Loucy (cell line): ENCODE results near the gene FBXW8.

Experiments used
- H2AFZ ChIP-seq: fragments of 200-600 bp; sonication (generic); 2 replicates; pipeline ENCODE4 v1.6.0; 2016; ENCODE audit warnings: antibody characterized with exemption, mild to moderate bottlenecking, low read length, moderate library complexity
- H3F3A ChIP-seq: fragments of 200-600 bp; 2 replicates; pipeline ENCODE4 v1.6.0; 2016; ENCODE audit warnings: antibody characterized with exemption, low read depth, mild to moderate bottlenecking
- H3K27me3 ChIP-seq: fragments of 200-600 bp; sonication (generic); 2 replicates; pipeline ENCODE4 v1.6.1; 2014; ENCODE audit warnings: low read length, mild to moderate bottlenecking; ENCODE audit not compliant: insufficient read depth, poor library complexity, severe bottlenecking
- H3K36me3 ChIP-seq: fragments of 200-600 bp; sonication (generic); 2 replicates; pipeline ENCODE4 v1.6.1; 2016; ENCODE audit warnings: low read length; ENCODE audit not compliant: insufficient read depth
- H3K4me1 ChIP-seq: fragments of 200-600 bp; sonication (generic); 2 replicates; pipeline ENCODE4 v1.5.1; 2014; ENCODE audit warnings: low read length, mild to moderate bottlenecking; ENCODE audit not compliant: insufficient read depth, poor library complexity, severe bottlenecking
- H3K4me2 ChIP-seq: fragments of 200-600 bp; sonication (generic); 2 replicates; pipeline ENCODE4 v1.6.0; 2014; ENCODE audit warnings: antibody characterized with exemption, low read length, low read depth, mild to moderate bottlenecking; ENCODE audit not compliant: poor library complexity, severe bottlenecking
- H3K4me3 ChIP-seq: fragments of 200-600 bp; sonication (generic); 2 replicates; pipeline ENCODE4 v1.5.1; 2014; ENCODE audit warnings: low read length, mild to moderate bottlenecking, mixed read lengths; ENCODE audit not compliant: poor library complexity, severe bottlenecking
- H3K79me2 ChIP-seq: fragments of 200-600 bp; sonication (generic); 2 replicates; pipeline ENCODE4 v1.6.1; 2014; ENCODE audit warnings: low read length; ENCODE audit not compliant: insufficient read depth
- H3K9ac ChIP-seq: fragments of 200-600 bp; sonication (generic); 2 replicates; pipeline ENCODE4 v1.6.0; 2014; ENCODE audit warnings: mild to moderate bottlenecking, low read depth, low read length, moderate library complexity; ENCODE audit not compliant: poor library complexity, severe bottlenecking
- H3K9me2 ChIP-seq: fragments of 200-600 bp; sonication (generic); replicated peaks from 2 replicates; pipeline ENCODE4 v1.6.1; 2016; ENCODE audit warnings: low read depth, low read length, mixed read lengths
- H3K9me3 ChIP-seq: fragments of 200-600 bp; sonication (generic); 2 replicates; pipeline ENCODE4 v1.6.1; 2014; ENCODE audit warnings: mild to moderate bottlenecking, antibody characterized with exemption, low read length, low read depth; ENCODE audit not compliant: insufficient read depth
- H4K20me1 ChIP-seq: fragments of 200-600 bp; sonication (generic); 2 replicates; pipeline ENCODE4 v1.6.0; 2014; ENCODE audit warnings: antibody characterized with exemption, low read length, mild to moderate bottlenecking; ENCODE audit not compliant: insufficient read depth, poor library complexity, severe bottlenecking
- EZH2phosphoT487 ChIP-seq: fragments of 200-600 bp; IDR thresholded peaks from 2 replicates; pipeline ENCODE4 v1.6.1; 2018; ENCODE audit warnings: antibody characterized with exemption, mild to moderate bottlenecking, moderate library complexity, borderline replicate concordance
- TF ChIP-seq, protein P1 (sequence below): fragments of 200-600 bp; sonication (generic); conservative IDR thresholded peaks from 2 replicates; pipeline ENCODE4 v1.5.1; 2014; ENCODE audit warnings: mild to moderate bottlenecking, antibody characterized with exemption, low read length

The FBXW8 gene

DNA sequence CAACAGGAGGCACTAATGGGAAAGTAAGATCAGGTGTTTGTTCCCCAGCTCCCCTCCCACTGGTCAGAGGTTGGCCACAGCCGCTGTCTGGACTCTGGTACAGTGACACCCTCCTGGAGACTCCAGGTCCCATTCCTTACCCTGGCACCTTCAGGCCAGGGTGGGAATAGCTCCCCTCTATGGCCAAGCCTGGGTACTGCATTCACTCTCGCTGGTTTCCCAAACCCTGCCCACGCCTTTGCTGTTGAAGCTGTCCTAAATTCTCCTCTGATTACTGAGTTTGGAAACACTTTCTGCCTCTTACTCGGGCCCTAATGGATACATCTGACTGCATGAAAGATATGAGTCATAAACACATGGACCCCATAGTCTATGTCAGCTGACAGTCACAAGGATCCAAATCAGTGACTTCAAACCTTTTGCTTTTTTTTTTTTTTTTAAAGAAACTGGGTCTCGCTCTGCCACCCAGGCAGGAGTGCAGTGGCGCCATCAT, 47.4 kb upstream of the FBXW8 start:
- no peak overlapping the region for H2AFZ ChIP-seq
- H4K20me1 ChIP-seq, result no peaks in the 10 kb centered on the region

DNA sequence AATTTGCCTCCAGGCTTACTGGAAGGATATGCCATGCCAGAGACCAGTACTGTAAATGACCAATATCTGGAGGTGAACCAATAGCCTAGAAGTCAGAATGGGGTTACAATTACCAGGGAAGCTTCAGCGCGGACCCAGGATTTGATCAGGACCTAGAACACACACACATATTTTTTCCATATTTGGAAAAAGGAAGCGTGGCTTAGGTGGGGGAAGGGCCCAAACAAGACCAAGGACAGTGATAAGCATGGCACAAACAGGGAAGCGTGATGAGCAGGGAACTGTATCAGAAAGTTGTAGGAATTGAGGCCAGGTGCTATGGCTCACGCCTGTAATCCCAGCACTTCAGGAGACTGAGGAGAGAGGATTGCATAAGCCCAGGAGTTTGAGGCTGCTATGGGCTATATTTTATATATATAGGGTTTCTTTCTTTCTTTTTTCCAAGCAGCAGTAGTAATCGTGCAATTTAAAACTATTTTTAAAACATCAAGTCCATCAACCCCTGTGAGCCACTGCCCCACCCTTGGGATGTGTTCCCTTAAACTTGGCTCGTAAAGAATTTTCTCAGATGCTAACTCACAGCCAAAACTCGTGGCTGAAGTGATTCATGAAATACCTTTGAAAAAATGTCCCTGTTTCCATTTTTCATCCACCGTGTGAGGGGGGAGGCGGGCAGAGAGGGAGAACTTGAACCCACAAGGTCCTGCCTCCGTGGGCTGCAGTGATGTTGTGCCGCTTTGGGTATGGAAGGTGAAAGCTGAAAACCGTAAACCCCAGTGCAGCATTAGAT, 46.2 kb upstream of the FBXW8 start:
- Histone ChIP-seq H3K4me2 (no peak overlapping the region), H3K9ac (no peak overlapping the region), H3K9me3 (no peaks in the 10 kb centered on the region), H3K4me1 (peaks cover 7% of the 10 kb centered on the region), H4K20me1 (no peaks in the 10 kb centered on the region), H3K9me2 (no peaks in the 10 kb centered on the region), H3K27me3 (no peaks in the 10 kb centered on the region), H3K4me3 (no peak overlapping the region), H3F3A (no peaks in the 10 kb centered on the region), H3K79me2 (no peaks in the 10 kb centered on the region), H3K36me3 (no peaks in the 10 kb centered on the region), H2AFZ (no peak overlapping the region)
- TF ChIP-seq EZH2phosphoT487, result no peak
- TF ChIP-seq, protein P1, sequence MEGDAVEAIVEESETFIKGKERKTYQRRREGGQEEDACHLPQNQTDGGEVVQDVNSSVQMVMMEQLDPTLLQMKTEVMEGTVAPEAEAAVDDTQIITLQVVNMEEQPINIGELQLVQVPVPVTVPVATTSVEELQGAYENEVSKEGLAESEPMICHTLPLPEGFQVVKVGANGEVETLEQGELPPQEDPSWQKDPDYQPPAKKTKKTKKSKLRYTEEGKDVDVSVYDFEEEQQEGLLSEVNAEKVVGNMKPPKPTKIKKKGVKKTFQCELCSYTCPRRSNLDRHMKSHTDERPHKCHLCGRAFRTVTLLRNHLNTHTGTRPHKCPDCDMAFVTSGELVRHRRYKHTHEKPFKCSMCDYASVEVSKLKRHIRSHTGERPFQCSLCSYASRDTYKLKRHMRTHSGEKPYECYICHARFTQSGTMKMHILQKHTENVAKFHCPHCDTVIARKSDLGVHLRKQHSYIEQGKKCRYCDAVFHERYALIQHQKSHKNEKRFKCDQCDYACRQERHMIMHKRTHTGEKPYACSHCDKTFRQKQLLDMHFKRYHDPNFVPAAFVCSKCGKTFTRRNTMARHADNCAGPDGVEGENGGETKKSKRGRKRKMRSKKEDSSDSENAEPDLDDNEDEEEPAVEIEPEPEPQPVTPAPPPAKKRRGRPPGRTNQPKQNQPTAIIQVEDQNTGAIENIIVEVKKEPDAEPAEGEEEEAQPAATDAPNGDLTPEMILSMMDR, result no peak

More for the DNA sequence above, 47.4 kb upstream of the FBXW8 start:
- H3K9ac ChIP-seq, result no peak overlapping the region
- H3K4me2 ChIP-seq, result no peak overlapping the region
- H3K79me2 ChIP-seq, result no peaks in the 10 kb centered on the region
- H3K9me2 ChIP-seq, result no peaks in the 10 kb centered on the region
- no peaks in the 10 kb centered on the region for H3K36me3 ChIP-seq
- no peaks in the 10 kb centered on the region for H3F3A ChIP-seq
- no peak for TF ChIP-seq EZH2phosphoT487
- TF ChIP-seq, protein P1, result peak; percentile 89
- H3K4me1 ChIP-seq, result peaks cover 7% of the 10 kb centered on the region
- H3K9me3 ChIP-seq, result no peaks in the 10 kb centered on the region
- no peaks in the 10 kb centered on the region for H3K27me3 ChIP-seq
- no peak overlapping the region for H3K4me3 ChIP-seq

DNA sequence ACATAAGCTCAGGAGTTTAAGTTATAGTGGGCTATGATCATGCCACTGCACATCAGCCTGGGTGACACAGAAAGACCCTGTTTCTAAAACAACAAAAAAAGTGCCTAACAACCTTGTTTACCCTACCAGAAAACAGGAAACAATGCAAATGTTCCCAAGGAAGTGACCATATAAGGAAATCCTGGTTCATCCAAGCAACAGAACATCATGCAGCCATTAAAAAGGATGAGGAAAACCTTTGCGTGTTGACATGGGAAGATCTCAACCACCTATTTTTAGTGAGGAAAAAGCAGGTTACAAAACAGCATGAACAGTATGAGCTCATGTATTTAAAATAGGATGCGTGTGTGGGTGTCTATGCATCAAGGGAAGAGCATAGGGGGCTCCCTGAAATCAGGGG, 43.2 kb upstream of the FBXW8 start:
- no peak overlapping the region for H3K4me2 ChIP-seq
- H3K4me3 ChIP-seq, result no peak overlapping the region
- H3K36me3 ChIP-seq, result no peaks in the 10 kb centered on the region
- H3K4me1 ChIP-seq, result no peaks in the 10 kb centered on the region
- H3K9me2 ChIP-seq, result no peaks in the 10 kb centered on the region
- H4K20me1 ChIP-seq, result no peaks in the 10 kb centered on the region
- H3K27me3 ChIP-seq, result no peaks in the 10 kb centered on the region
- H2AFZ ChIP-seq, result no peak overlapping the region
- H3K79me2 ChIP-seq, result no peaks in the 10 kb centered on the region
- H3K9me3 ChIP-seq, result no peaks in the 10 kb centered on the region
- H3K9ac ChIP-seq, result no peak overlapping the region
- no peaks in the 10 kb centered on the region for H3F3A ChIP-seq
- TF ChIP-seq, protein P1, result no peak
- TF ChIP-seq EZH2phosphoT487, result no peak
